ENCODE data around the gene VTI1A.

VTI1A gene

GRCh38 chr10:112637901-112638300 is 190.9 kb downstream of the VTI1A start:
- no peak for TF ChIP-seq CTCF (IDR thresholded peaks at IDR 0.05; ENCODE audit: extremely low read depth, insufficient read depth, missing control alignments)
- in situ Hi-C loops (cut with MboI; ENCODE audit: low pct_unique_long_range_greater_than_20kb, low sequenced_read_pairs, unreplicated experiment) = no loop called here
- no peak for DNase-seq (ENCODE audit: low spot score)

GRCh38 chr10:112639298-112639697 is 192.3 kb downstream of the VTI1A start:
- DNase-seq (ENCODE audit: low spot score) = no peak
- in situ Hi-C loops (cut with MboI; ENCODE audit: low pct_unique_long_range_greater_than_20kb, low sequenced_read_pairs, unreplicated experiment) = no loop called here
- TF ChIP-seq CTCF (IDR thresholded peaks at IDR 0.05; ENCODE audit: extremely low read depth, insufficient read depth, missing control alignments) = no peak

- in situ Hi-C loops (cut with MboI; ENCODE audit: low pct_unique_long_range_greater_than_20kb, low sequenced_read_pairs, unreplicated experiment) = no loop called here
- no peak for DNase-seq (ENCODE audit: low spot score)
- no peak for TF ChIP-seq CTCF (IDR thresholded peaks at IDR 0.05; ENCODE audit: extremely low read depth, insufficient read depth, missing control alignments)
Measured at GRCh38 chr10:112640638-112641037, 193.6 kb downstream of the VTI1A start.

GRCh38 chr10:112643600-112644264 is 196.7 kb downstream of the VTI1A start:
- in situ Hi-C loops (cut with MboI; ENCODE audit: low pct_unique_long_range_greater_than_20kb, low sequenced_read_pairs, unreplicated experiment) = no loop called here
- TF ChIP-seq CTCF (IDR thresholded peaks at IDR 0.05; ENCODE audit: extremely low read depth, insufficient read depth, missing control alignments) = no peak
- DNase-seq (ENCODE audit: low spot score) = no peak

GRCh38 chr10:112644265-112644645 is 197.2 kb downstream of the VTI1A start:
- no peak for TF ChIP-seq CTCF (IDR thresholded peaks at IDR 0.05; ENCODE audit: extremely low read depth, insufficient read depth, missing control alignments)
- in situ Hi-C loops (cut with MboI; ENCODE audit: low pct_unique_long_range_greater_than_20kb, low sequenced_read_pairs, unreplicated experiment) = no loop called here
- no peak for DNase-seq (ENCODE audit: low spot score)

GRCh38 chr10:112649006-112649821 is 202.2 kb downstream of the VTI1A start:
- in situ Hi-C loops (cut with MboI; ENCODE audit: low pct_unique_long_range_greater_than_20kb, low sequenced_read_pairs, unreplicated experiment) = no loop called here
- TF ChIP-seq CTCF (IDR thresholded peaks at IDR 0.05; ENCODE audit: extremely low read depth, insufficient read depth, missing control alignments) = no peak
- DNase-seq (ENCODE audit: low spot score) = no peak
